Activated naive CD4-positive, alpha-beta T cell treated with Interleukin-2 at 50 U/mL for 16 hours (primary cell): ENCODE measurements around the gene DUOX2.
"Not testable (repeated sequence)": the region's sequence is repeated elsewhere in the genome, so short reads cannot be mapped to it uniquely, and the experiment has no call there.

ENCODE experiments used
- DNase-seq: peaks from one replicate; pipeline ENCODE4 v3.0.0-alpha.2; 2020

The DUOX2 gene

DNA sequence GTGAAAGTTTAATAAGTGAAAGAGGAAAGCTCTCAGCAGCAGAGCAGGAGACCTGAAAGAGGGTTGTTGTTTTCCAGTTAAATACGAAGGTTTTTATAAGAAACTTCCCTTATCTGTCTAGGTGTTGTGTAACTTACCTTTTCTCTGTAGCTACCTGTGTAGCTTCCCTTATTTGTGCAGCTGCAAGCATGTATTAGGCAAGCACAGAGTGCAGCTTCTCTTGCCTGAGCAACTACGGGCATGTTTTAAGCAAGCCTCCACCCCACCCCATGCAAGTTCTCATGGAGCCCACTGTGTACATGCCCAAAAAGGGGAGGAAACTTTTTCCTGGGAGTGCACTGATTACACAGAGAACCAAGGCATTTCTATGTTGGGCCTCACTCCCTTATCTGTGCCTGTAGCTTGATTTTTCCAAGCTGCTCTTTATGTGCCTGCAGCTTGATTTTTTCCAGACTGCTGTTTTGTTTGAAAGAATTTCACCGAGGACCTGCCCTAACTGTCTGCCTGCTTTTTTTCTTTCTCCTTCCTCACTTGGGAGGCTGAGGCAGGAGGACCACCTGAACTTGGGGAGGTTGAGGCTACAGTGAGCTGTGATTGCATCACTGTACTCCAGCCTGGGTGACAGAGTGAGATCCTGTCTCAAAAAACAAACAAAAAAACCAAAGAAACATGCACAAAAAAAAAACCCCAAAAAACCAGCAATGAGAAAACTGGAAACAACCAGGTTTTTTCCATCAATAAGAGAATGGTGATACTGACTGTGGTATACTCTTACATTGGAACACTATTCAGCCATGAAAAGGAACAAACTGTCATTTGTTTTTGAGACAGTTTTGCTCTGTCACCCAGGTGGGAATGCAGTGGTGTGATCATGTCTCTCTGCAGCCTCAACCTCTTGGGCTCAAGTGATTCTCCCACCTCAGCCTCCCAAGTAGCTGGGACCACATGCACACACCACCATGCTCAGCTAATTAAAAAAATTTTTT, 55.0 kb downstream of the DUOX2 start:
- DNase-seq = not testable (repeated sequence)

DNA sequence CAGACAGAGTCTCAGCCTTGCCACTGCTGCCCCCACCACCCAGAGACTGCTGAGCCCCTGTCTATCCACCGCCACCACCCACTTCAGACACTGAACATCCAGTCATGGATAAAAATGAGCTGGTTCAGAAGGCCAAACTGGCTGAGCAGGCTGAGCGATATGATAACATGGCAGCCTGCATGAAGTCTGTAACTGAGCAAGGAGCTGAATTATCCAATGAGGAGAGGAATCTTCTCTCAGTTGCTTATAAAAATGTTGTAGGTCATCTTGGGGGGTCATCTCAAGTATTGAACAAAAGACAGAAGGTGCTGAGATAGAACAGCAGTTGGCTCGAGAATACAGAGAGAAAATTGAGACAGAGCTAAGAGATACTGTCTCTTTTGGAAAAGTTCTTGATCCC, 61.3 kb downstream of the DUOX2 start:
- not testable (repeated sequence) for DNase-seq

DNA sequence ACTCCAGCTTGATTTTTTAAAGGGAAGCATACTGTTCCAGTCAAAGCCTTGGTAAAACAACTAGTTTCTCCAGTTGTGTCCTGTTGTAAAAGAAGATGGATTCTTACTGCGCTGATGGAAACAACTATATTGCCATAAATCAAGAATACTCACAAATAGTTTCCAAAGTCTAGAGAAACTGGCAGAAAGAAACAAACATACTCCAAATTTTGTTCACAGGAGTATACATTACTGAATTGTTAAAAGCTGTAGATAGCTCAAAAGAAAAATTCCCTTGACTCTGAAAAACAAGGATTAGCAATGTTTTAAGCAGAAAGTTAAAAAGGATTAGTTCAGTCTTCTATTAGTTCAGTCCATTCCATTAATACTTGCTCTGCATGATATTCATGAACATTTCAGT, 63.4 kb downstream of the DUOX2 start:
- no peak for DNase-seq

DNA sequence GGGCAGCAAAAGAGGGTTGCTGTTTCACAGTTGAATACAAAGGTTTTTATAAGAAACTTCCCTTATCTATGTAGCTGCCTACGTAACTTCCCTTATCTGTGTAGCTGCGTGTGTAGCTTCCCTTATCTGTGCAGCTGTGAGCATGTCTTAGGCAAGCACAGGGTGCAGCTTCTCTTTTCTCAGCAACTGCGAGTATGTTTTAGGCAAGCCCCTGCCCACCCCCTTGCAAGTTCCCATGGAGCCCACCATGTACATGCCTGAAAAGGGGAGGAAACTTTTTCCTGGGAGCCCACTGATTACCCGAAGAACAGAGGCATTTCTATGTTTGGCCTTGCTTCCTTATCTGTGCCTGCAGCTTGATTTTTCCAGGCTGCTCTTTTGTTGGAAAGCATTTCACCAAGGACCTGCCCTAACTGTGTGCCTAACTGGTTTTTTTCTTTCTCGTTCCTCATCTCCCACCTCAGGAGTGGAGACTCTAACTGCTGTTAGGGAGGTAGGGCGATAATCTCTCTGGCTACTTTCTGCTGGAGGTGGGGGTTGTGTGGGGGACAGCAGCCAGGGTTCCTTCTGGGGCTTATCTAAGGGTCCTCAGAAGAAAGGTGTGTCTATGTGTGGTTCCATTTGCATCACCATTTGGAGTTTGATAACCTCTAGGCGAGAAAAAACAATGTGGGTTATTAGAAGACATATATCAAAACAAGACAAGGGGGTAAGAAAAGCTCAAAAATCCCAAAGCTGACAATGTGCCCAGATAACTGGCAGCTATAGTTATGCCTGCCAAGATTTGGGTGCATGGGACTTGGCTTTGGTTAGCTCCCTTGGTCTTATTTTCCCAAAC, 65.0 kb downstream of the DUOX2 start:
- DNase-seq = no peak

DNA sequence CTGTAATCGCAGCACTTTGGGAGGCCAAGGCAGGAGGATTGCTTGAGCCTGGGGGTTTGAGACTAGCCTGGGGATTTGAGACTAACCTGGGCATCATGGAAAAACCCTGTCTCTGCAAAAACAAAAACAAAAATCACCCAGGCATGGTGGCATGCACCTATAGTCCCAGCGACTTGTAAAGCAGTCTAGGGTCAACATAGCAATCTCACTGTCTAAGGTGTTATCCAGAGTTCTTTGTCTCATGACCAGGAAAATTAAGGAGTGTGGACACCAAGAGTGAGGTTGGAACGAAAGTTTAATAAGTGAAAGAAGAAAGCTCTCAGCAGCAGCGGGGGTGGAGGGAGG, 65.6 kb downstream of the DUOX2 start:
- DNase-seq = not testable (repeated sequence)

DNA sequence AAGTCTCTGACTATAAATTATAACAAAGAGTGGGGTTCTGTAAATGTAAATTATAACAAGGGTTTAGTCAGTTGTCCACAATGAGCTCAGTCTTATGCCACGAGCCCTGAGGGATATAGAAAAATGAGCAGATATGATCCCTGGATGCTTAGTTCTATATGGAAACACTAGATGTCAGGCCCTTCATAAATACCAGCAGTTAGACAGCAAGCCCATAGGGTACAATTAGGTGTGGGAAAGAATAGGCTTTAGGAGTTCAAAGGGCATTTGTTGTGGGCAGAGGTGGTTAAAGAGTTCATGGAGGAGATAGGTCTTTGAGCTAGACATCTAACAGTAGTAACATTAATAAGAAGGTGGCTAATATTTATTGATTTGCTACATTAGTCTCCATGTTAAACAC, 69.7 kb downstream of the DUOX2 start:
- not testable (repeated sequence) for DNase-seq

DNA sequence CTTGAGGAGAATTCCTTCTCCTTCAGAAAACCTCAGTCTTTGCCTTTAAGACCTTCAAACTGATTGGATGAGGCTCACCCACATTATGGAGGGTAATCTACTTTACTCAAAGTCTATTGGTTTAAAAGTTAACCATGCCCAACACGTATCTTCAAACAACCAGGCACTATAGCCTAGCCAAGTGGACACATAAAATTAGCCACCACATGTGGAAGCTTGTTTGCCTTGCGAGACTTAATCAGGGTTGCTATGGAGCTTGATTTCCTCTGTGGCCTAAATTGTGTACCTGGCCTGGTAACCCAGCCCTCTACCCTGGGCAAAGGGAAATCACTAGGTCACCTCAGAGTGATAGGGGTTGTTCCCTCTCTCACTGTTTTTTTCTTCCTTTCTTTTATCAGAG, 71.1 kb downstream of the DUOX2 start:
- DNase-seq = not testable (repeated sequence)
